22Rv1 (cell line): Measurements from ENCODE around the gene LRRC1.

ENCODE experiments used
- H3K27ac ChIP-seq: fragments of 450-650 bp; 2 replicates; pipeline ENCODE4 v1.5.1; 2017
- ZFX ChIP-seq: fragments of 450-650 bp; IDR thresholded peaks from 2 replicates; pipeline ENCODE4 v1.6.1; 2017; ENCODE audit warnings: antibody characterized with exemption, borderline replicate concordance
- TF ChIP-seq, protein P1 (sequence below): fragments of 450-650 bp; IDR thresholded peaks from 2 replicates; pipeline ENCODE4 v1.5.1; 2017; ENCODE audit warnings: mild to moderate bottlenecking

The LRRC1 gene

GRCh38 chr6:53858913-53859312 lies 64.1 kb downstream of the LRRC1 start:
- TF ChIP-seq, protein P1, sequence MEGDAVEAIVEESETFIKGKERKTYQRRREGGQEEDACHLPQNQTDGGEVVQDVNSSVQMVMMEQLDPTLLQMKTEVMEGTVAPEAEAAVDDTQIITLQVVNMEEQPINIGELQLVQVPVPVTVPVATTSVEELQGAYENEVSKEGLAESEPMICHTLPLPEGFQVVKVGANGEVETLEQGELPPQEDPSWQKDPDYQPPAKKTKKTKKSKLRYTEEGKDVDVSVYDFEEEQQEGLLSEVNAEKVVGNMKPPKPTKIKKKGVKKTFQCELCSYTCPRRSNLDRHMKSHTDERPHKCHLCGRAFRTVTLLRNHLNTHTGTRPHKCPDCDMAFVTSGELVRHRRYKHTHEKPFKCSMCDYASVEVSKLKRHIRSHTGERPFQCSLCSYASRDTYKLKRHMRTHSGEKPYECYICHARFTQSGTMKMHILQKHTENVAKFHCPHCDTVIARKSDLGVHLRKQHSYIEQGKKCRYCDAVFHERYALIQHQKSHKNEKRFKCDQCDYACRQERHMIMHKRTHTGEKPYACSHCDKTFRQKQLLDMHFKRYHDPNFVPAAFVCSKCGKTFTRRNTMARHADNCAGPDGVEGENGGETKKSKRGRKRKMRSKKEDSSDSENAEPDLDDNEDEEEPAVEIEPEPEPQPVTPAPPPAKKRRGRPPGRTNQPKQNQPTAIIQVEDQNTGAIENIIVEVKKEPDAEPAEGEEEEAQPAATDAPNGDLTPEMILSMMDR, result no peak
- no peak for TF ChIP-seq ZFX

GRCh38 chr6:53860511-53860910 lies 65.7 kb downstream of the LRRC1 start:
- TF ChIP-seq ZFX, result no peak
- TF ChIP-seq, protein P1, result no peak
- no peak overlapping the region for H3K27ac ChIP-seq

More at GRCh38 chr6:53858913-53859312, 64.1 kb downstream of the LRRC1 start:
- no peak overlapping the region for H3K27ac ChIP-seq

DNA sequence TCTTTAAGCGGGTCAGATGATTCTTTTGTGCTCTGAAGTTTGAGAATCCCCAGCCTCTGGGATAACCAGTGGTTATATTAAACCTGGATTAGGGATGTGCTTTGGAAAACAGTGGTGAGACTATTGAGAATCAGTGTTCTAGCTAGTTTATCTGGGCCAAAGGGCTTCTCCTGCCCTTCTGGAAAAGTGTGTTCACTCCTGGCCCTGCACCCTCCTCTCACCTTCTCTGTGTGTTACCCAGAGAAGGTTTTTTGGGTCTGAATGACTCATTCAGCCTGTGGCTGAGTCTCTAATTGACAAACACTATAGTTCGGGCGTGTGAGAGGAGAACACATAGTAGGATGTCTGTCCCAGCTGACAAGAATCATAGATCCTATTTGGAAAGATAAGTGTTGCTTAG lies 66.7 kb downstream of the LRRC1 start:
- TF ChIP-seq ZFX, result no peak
- TF ChIP-seq, protein P1, result no peak
- H3K27ac ChIP-seq, result no peak overlapping the region

- H3K27ac ChIP-seq, result no peak overlapping the region
- TF ChIP-seq, protein P1, result no peak
- no peak for TF ChIP-seq ZFX
Measured at GRCh38 chr6:53862662-53863462, 68.1 kb downstream of the LRRC1 start.

- TF ChIP-seq ZFX, result no peak
- TF ChIP-seq, protein P1, result no peak
- no peak overlapping the region for H3K27ac ChIP-seq
Measured at GRCh38 chr6:53864781-53865180, 70.0 kb downstream of the LRRC1 start.

GRCh38 chr6:53866226-53866625 lies 71.4 kb downstream of the LRRC1 start:
- TF ChIP-seq, protein P1, result no peak
- TF ChIP-seq ZFX, result no peak

DNA sequence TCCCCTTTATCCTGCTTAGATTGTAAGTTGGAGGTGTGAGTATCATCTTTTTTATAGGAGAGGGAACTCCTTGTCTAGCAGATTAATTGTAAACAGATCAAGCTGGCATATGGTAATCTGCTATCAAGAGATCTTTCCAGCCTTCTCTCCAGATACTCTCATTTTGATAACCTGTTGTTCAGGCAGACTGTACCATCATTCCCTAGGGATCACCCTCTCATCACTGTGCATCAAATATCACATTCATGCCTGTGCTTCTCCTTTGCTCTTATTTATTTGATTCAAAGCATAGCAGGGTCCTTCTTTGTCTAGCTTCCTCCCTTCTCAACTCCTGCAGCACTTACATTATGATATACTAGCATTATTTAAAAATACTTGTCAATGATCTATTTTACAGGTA lies 73.8 kb downstream of the LRRC1 start:
- no peak for TF ChIP-seq ZFX
- H3K27ac ChIP-seq, result no peak overlapping the region

More at GRCh38 chr6:53866226-53866625, 71.4 kb downstream of the LRRC1 start:
- no peak overlapping the region for H3K27ac ChIP-seq
